Activated CD4-positive, alpha-beta T cell treated with anti-CD3 and anti-CD28 coated beads for 36 hours (primary cell): ENCODE data around the gene MZB1. TPM values are rescaled to one million over a fixed set of nuclear protein-coding genes. Genes with fewer than 3 reads are reported as not detected.
"Not testable (repeated sequence)": the region's sequence is repeated elsewhere in the genome, so short reads cannot be mapped to it uniquely, and the experiment has no call there.

ENCODE experiments used
- ATAC-seq: fragments of 200-7000 bp; cut with Tn5 transposase; one replicate; pipeline ENCODE4 v1.10.0; 2021; ENCODE audit warnings: mild to moderate bottlenecking, moderate library complexity
- CTCF ChIA-PET: fragments of 350-600 bp; sonication (Branson Sonifier 250); formaldehyde crosslinking; loops from one replicate; lab custom pipeline; 2021; ENCODE audit warnings: antibody characterized with exemption; lab: Charles Lee
- POLR2A ChIA-PET: fragments of 350-600 bp; sonication (Branson Sonifier 250); formaldehyde crosslinking; loops from one replicate; lab custom pipeline; 2021; ENCODE audit warnings: antibody characterized with exemption, inconsistent platforms; lab: Charles Lee
- DNase-seq: peaks from one replicate; pipeline ENCODE4 v3.0.0-alpha.2; 2020
- H3K27ac Mint-ChIP-seq: one replicate; pipeline ENCODE4 v1.8.0; 2021; ENCODE audit warnings: mixed read lengths
- H3K27me3 Mint-ChIP-seq: one replicate; pipeline ENCODE4 v1.8.0; 2021; ENCODE audit warnings: mixed read lengths
- H3K36me3 Mint-ChIP-seq: one replicate; pipeline ENCODE4 v1.8.0; 2021; ENCODE audit warnings: low read depth, mixed read lengths
- H3K4me1 Mint-ChIP-seq: one replicate; pipeline ENCODE4 v1.8.0; 2021; ENCODE audit warnings: mixed read lengths
- H3K4me3 Mint-ChIP-seq: one replicate; pipeline ENCODE4 v1.8.0; 2021; ENCODE audit warnings: mild to moderate bottlenecking, moderate library complexity, mixed read lengths
- H3K9me3 Mint-ChIP-seq: one replicate; pipeline ENCODE4 v1.8.0; 2021; ENCODE audit warnings: low read depth, mixed read lengths
- intact Hi-C, 2 experiments: fragments of 100-400 bp; cut with DNase I in 1 of 2; cut with micrococcal nuclease in 1 of 2; formaldehyde crosslinking; loops; one replicate each; pipeline versions ENCODE4 v1.14.2 to v1.15.1; 2022 to 2024; cut with DNase I, micrococcal nuclease
- total RNA-seq, 2 experiments: library from RNA; stranded (reverse); gene quantifications; one replicate each; pipeline ENCODE4 v1.2.3, GENCODE V29; 2021

Gene MZB1
- total RNA-seq, 2 experiments from 2014 or later = 7.8 to 9.8 TPM

DNA sequence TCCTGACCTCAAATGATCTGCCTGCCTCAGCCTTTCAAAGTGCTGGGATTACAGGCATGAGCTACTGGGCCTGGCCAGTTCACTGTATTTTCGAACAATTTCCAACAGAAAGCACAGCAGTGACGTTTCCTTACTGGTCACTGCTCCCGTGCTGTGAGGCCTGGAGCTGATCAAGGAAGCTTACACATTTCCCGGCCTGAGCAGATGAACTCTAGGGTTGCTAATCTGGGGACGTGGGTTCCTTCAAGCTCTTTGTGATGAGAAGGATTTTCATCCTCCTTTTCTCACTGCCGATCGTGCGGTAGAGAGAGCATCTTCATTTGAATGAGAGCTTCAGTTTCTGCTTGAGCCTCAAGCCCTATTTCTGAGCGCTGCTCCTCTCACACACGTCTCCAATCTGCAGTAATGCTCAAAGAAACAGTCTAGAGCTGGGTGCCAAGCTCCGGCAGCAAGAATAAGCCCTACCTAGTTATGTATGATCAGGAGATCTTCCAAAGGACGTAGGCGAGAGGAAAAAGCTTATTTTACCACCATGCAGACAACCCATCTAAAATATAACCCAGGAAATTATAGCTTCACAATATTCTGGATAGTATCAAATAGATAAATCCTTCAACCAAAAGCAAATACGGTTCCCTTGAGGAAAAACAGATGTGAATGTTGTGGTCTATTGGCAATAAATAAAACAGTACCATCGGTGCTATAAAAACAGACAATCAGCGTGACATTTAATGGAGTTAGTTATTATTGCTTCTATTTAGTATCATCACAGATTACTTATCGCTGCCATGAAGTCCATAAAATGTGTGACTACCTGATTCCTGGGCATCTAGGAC lies 21.5 kb upstream of the MZB1 start:
- intact Hi-C loops = loop anchor here in 1 of 2 experiments (10.0 kb wide), 2 partner anchors 224 to 354 kb away; no protein-coding TSS in a partner anchor
- no peak overlapping the region for H3K27ac Mint-ChIP-seq
- CTCF ChIA-PET = interaction anchor here (0.6 to 2.8 kb wide), 9 partner anchors 10 to 237 kb away, joined by 3 to 10 read pairs (median 3); partner anchors contain the start of genes CXXC5 and UBE2D2

DNA sequence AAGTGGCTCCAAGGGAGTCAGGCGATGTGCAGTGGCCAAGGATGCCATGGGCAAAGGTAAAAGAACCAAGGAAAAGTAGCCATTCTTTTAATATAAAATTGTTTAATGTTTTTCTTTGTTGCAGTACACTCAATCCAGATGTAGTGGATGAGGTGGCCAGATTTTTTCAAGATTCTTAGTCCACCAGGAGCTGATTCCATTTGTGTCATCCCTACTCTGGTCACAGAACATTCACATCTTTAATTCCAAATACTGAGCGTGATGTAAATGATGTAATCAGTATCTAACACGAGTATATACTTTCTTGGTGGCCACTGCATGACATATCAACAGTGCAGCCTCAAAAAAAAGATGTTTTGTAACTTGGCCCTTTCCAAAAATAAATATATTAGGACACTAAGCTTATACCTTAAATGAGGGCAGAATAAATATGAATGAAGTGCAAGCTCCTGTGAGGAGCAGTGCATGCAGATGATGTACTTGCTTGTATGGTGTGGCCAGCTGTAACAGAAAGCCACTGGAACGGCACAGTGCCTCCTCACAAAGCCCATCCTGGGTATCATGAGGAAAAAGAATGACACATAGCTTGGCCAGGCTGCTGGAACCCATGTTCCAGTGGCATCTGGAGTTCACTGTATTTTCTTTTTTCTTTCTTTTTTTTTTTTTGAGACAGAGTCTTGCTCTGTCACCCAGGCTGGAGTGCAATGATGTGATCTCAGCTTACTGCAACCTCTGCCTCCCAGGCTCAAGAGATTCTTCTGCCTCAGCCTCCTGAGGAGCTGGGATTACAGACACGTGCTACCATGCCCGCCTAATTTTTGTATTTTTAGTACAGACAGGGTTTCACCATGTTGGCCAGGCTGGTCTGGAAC lies 20.6 kb upstream of the MZB1 start:
- POLR2A ChIA-PET = no interaction called here

More for the DNA sequence above, 21.5 kb upstream of the MZB1 start:
- no peak overlapping the region for H3K4me3 Mint-ChIP-seq
- H3K27me3 Mint-ChIP-seq = no peaks in the 10 kb centered on the region
- no peak for DNase-seq
- POLR2A ChIA-PET = interaction anchor here (0.9 kb wide), 1 partner anchor 63 kb away, joined by 3 read pairs; no protein-coding TSS in a partner anchor
- H3K4me1 Mint-ChIP-seq = peaks cover 42% of the 10 kb centered on the region
- ATAC-seq = no peak
- H3K9me3 Mint-ChIP-seq = no peaks in the 10 kb centered on the region
- H3K36me3 Mint-ChIP-seq = peaks cover 28% of the 10 kb centered on the region

DNA sequence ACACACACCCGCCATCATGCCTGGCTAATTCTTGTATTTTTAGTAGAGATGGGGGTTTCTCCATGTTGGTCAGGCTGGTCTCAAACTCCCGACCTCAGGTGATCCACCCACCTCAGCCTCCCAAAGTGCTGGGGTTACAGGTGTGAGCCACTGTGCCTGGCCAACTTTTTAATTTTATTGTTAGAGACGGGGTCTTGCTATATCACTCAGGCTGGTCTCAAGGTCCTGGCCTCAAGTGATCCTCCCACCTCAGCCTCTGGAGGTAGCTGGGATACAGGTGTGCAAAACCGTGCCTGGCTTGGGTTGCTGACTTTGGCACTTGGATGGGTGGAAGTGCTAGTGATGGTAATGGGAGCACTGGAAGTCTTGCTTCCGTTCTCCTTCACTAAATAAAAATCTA lies 19.4 kb upstream of the MZB1 start:
- peaks cover 20% of the 10 kb centered on the region for H3K36me3 Mint-ChIP-seq
- intact Hi-C loops, ATAC-seq, H3K4me3 Mint-ChIP-seq, POLR2A ChIA-PET, H3K27ac Mint-ChIP-seq, H3K9me3 Mint-ChIP-seq, H3K27me3 Mint-ChIP-seq, DNase-seq: not testable (repeated sequence)
- H3K4me1 Mint-ChIP-seq = peaks cover 32% of the 10 kb centered on the region
- CTCF ChIA-PET = interaction anchor here (1.7 to 2.8 kb wide), 2 partner anchors 102 to 239 kb away, joined by 3 to 10 read pairs; partner anchors contain the start of gene CXXC5

More for the DNA sequence above, 20.6 kb upstream of the MZB1 start:
- Mint-ChIP-seq H3K9me3 (no peaks in the 10 kb centered on the region), H3K4me3 (no peak overlapping the region), H3K36me3 (peaks cover 25% of the 10 kb centered on the region), H3K27ac (no peak overlapping the region), H3K27me3 (no peaks in the 10 kb centered on the region), H3K4me1 (peaks cover 33% of the 10 kb centered on the region)
- CTCF ChIA-PET = interaction anchor here (0.5 to 2.8 kb wide), 9 partner anchors 12 to 238 kb away, joined by 3 to 10 read pairs (median 3); partner anchors contain the start of genes CXXC5 and UBE2D2
- ATAC-seq (no peak), DNase-seq (no peak)
- intact Hi-C loops = loop anchor here in 1 of 2 experiments (10.0 kb wide), 2 partner anchors 224 to 354 kb away; no protein-coding TSS in a partner anchor

DNA sequence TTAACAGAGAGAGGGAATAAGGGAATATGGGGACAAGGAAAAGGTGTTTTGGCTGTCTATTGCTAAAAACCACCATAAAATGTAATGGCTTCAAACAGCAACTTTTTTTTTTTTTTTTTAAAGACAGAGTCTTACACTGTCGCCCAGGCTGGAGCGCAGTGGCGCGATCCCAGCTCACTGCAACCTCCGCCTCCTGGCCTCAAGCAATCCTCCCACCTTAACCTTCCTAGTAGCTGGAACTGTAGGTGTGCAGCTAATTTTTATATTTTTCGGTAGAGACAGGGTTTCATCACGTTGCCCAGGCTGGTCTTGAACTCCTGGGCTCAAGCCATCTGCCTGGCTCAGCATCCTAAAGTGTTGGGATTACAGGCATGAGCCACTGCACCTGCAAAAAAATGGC lies 18.5 kb upstream of the MZB1 start:
- no peaks in the 10 kb centered on the region for H3K9me3 Mint-ChIP-seq
- DNase-seq (no peak), ATAC-seq (no peak)
- H3K36me3 Mint-ChIP-seq = peaks cover 13% of the 10 kb centered on the region
- intact Hi-C loops = no loop called here
- no peak overlapping the region for H3K4me3 Mint-ChIP-seq
- peak overlapping the region; percentile 44 for H3K27ac Mint-ChIP-seq
- ChIA-PET POLR2A (no interaction called here), CTCF (interaction anchor here (0.6 to 1.0 kb wide), 2 partner anchors 9 to 33 kb away, joined by 3 read pairs; no protein-coding TSS in a partner anchor)
- H3K27me3 Mint-ChIP-seq = no peaks in the 10 kb centered on the region
- peaks cover 28% of the 10 kb centered on the region for H3K4me1 Mint-ChIP-seq

DNA sequence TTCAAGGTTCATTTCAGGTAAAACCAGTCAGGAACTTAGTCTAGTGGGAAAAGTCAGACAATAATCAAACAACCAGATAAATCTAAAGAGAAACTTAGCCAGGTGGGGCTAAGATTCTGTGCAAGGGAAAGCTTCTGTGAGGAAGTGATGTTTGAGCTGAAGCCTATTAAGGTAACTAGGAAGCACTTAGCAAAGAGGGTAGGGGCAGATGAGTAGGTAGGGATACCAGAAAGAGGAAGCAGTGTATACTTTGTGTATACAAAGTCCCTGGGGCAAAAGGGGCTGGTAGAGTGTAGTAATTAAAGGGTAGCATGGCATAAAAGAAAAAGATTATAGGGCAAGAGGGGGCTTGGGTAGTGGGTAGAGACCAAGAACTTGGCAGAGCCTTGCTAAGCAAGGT lies 17.8 kb upstream of the MZB1 start:
- Mint-ChIP-seq H3K4me1 (peaks cover 28% of the 10 kb centered on the region), H3K27ac (peak overlapping the region; percentile 44), H3K36me3 (peaks cover 8% of the 10 kb centered on the region), H3K27me3 (no peaks in the 10 kb centered on the region), H3K4me3 (no peak overlapping the region), H3K9me3 (no peaks in the 10 kb centered on the region)
- ATAC-seq (no peak), DNase-seq (no peak)
- POLR2A ChIA-PET = no interaction called here
- intact Hi-C loops = no loop called here
- CTCF ChIA-PET = interaction anchor here (0.7 to 1.6 kb wide), 3 partner anchors 8 to 126 kb away, joined by 3 to 4 read pairs (median 4); no protein-coding TSS in a partner anchor

DNA sequence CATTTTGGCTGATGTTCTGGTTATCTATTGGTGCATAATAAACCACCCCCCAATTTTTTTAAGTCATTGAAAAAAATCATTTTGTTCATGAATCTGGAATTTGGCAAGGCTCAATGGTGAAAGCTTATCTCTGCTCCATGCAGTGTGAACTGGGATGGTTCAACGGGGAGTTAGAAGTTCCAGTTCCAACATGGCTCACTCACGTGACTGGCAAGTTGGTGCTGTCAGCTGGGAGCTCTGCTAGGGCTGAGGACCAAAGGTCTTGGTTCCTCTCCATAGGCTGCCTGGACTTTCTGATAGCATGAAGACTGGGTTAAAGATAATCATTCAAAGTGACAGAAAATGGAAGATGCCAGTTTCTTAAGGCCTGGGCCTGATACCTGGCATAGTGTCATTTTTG lies 17.2 kb upstream of the MZB1 start:
- no peak for ATAC-seq
- H3K4me1 Mint-ChIP-seq = peaks cover 28% of the 10 kb centered on the region
- intact Hi-C loops = no loop called here
- H3K27me3 Mint-ChIP-seq = no peaks in the 10 kb centered on the region
- ChIA-PET CTCF (interaction anchor here (0.6 to 1.6 kb wide), 5 partner anchors 8 to 227 kb away, joined by 3 to 4 read pairs (median 4); no protein-coding TSS in a partner anchor), POLR2A (no interaction called here)
- no peak for DNase-seq
- peak overlapping the region; percentile 44 for H3K27ac Mint-ChIP-seq
- peaks cover 6% of the 10 kb centered on the region for H3K36me3 Mint-ChIP-seq
- no peak overlapping the region for H3K4me3 Mint-ChIP-seq
- H3K9me3 Mint-ChIP-seq = no peaks in the 10 kb centered on the region

DNA sequence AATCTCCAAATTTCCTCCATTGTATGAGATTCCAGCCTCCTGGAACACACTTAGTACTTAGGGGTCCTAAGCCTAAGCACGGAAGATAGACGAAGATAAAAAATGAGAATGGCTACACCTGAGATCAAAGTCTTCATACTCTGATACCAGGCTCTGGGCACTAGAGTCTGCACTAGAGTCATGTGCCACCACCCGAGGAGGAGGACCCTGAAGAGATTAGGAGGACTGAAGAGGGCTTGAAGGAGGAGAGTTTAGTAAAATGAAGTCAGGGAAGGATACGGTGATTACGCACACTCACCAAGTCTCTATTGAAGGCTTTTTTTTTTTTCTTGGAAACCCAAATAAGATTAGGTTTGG lies 14.7 kb upstream of the MZB1 start:
- ChIA-PET CTCF (interaction anchor here (0.9 to 3.7 kb wide), 6 partner anchors 10 to 362 kb away, joined by 3 to 26 read pairs (median 4); partner anchors contain the start of gene MZB1), POLR2A (interaction anchor here (0.7 to 1.0 kb wide), 3 partner anchors 12 to 157 kb away, joined by 3 read pairs; partner anchors contain the start of genes PAIP2 and UBE2D2)
- intact Hi-C loops = loop anchor here (1.0 to 5.0 kb wide), 12 partner anchors 10 to 940 kb away; partner anchors contain the start of genes UBE2D2 (in 2 of the 2), DNAJC18 (in 1 of the 2), HSPA9 (in 1 of the 2) and MATR3 (in 1 of the 2)
- H3K36me3 Mint-ChIP-seq = peaks cover 2% of the 10 kb centered on the region
- H3K27ac Mint-ChIP-seq = peak overlapping the region; percentile 99
- peak overlapping the region; percentile 79 for H3K4me3 Mint-ChIP-seq
- peaks cover 32% of the 10 kb centered on the region for H3K4me1 Mint-ChIP-seq
- H3K9me3 Mint-ChIP-seq = no peaks in the 10 kb centered on the region
- ATAC-seq (no peak), DNase-seq (no peak)
- no peaks in the 10 kb centered on the region for H3K27me3 Mint-ChIP-seq

DNA sequence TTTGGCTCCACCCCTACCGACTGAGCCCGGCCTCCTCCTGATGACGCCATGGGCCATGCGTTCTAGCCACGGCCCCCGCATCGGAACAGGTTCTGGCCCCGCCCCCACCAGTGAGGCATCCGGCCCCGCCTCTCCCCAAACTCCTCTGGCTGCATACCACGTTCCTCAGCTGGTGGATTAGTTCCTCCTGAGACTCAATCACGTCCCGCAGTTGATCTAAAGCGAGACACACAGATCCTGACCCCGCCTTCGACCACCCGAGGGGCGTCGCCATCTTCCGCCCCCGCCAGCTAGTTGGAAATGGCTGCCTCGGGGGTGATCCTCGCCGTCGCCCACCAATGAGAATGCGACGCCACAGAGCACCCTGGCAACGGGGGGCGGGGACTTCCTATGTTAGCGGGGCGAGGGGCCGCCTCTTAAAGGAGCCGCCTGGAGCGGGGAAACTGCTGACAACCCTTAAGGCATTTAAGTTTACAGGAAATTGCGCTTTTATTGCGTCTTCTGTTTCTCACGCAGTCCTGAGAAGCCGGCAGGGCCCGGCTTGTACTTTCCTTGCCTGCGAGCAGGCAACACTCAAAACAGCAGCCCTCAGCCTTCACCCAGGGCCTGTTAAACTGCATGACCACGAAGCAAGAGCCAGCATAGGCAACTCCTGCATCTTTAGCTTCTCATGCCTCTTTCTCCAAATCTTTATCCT lies 14.2 kb upstream of the MZB1 start, which contains the start of gene SPATA24:
Gene SPATA24 (minus strand): TSS at position 303 of the 697 bp plus-strand sequence. CDS start 29 bp downstream, at position 274.
- ChIA-PET CTCF (interaction anchor here (0.6 to 3.7 kb wide), 10 partner anchors 11 to 362 kb away, joined by 3 to 26 read pairs (median 4); partner anchors contain the start of gene MZB1), POLR2A (interaction anchor here (0.5 to 1.0 kb wide), 7 partner anchors 10 to 991 kb away, joined by 3 to 4 read pairs (median 3); partner anchors contain the start of genes PAIP2 and UBE2D2)
- peaks cover 37% of the 10 kb centered on the region for H3K4me1 Mint-ChIP-seq
- ATAC-seq = peak; percentile 93
- H3K27me3 Mint-ChIP-seq = no peaks in the 10 kb centered on the region
- H3K27ac Mint-ChIP-seq = peak within 1 kb of the TSS; percentile 99
- H3K36me3 Mint-ChIP-seq = peaks cover 2% of the 10 kb centered on the region
- DNase-seq = peak; percentile 100
- peak within 1 kb of the TSS; percentile 79 for H3K4me3 Mint-ChIP-seq
- intact Hi-C loops = loop anchor here (1.0 to 5.0 kb wide), 15 partner anchors 10 to 940 kb away; partner anchors contain the start of genes UBE2D2 (in 2 of the 2), DNAJC18 (in 1 of the 2), HSPA9 (in 1 of the 2) and MATR3 (in 1 of the 2)
- H3K9me3 Mint-ChIP-seq = no peaks in the 10 kb centered on the region

DNA sequence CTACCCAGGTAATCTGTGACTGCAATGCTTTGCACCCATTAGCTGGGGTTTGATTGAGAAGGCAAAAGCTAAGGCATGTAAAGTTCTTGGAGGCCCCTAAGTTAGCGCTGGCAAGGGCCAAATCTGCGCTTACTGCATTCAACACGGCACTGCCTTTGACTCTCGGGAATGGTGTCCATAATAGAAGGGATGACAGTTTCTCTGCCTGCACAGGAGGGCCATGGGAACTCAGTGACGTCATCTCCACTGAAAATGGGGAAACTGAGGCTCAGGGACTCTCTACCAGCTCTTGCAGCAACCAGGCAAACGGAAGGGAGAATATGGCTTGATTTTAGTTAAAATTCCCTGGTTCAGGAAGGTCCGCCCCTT lies 13.7 kb upstream of the MZB1 start:
- Mint-ChIP-seq H3K36me3 (peaks cover 2% of the 10 kb centered on the region), H3K27me3 (no peaks in the 10 kb centered on the region), H3K4me3 (peak overlapping the region; percentile 79), H3K9me3 (no peaks in the 10 kb centered on the region), H3K27ac (peak overlapping the region; percentile 99), H3K4me1 (peaks cover 37% of the 10 kb centered on the region)
- DNase-seq = no peak
- ChIA-PET CTCF (interaction anchor here (0.6 to 3.7 kb wide), 10 partner anchors 11 to 363 kb away, joined by 3 to 26 read pairs (median 4); partner anchors contain the start of genes MZB1 and PAIP2), POLR2A (interaction anchor here (0.5 to 1.0 kb wide), 5 partner anchors 10 to 990 kb away, joined by 3 to 4 read pairs (median 3); partner anchors contain the start of gene PAIP2)
- intact Hi-C loops = loop anchor here (1.0 to 5.0 kb wide), 5 partner anchors 44 to 205 kb away; partner anchors contain the start of genes MATR3 (in 1 of the 2), SIL1 (in 1 of the 2) and STING1 (in 1 of the 2)
- ATAC-seq = no peak
